Heart right ventricle (tissue), 16 donors: ENCODE measurements around the gene ERICH2. TPM values are rescaled to one million over a fixed set of nuclear protein-coding genes. Genes with fewer than 3 reads are reported as not detected.
A peak's percentile ranks its signal among the peaks of the same experiment; 100 is the strongest.

Experiments
- ATAC-seq, 8 donors: fragments of 200-7000 bp; cut with Tn5 transposase; one replicate each; pipeline ENCODE4 v1.9.1; 2020; ENCODE audit warnings: mild to moderate bottlenecking in 8 of 8, moderate library complexity in 8 of 8, moderate number of reproducible peaks in 1 of 8
- DNase-seq, 2 donors: peaks; one replicate each; pipeline ENCODE4 v3.0.0-alpha.2; 2020
- H3K27ac ChIP-seq, 10 donors: fragments of 200-600 bp; sonication (generic) in 2 of 10; one replicate each; pipeline versions ENCODE4 v1.5.0 to v1.8.0; 2020 to 2022; ENCODE audit warnings: mild to moderate bottlenecking in 3 of 10
- H3K27me3 ChIP-seq, 7 donors: fragments of 200-600 bp; one replicate each; pipeline ENCODE4 v1.8.0; 2021 to 2022; ENCODE audit warnings: mild to moderate bottlenecking in 2 of 7
- H3K36me3 ChIP-seq, 9 donors: fragments of 200-600 bp; sonication (generic) in 1 of 9; one replicate each; pipeline versions ENCODE4 v1.5.0 to v1.8.0; 2020 to 2022; ENCODE audit warnings: mild to moderate bottlenecking in 2 of 9
- H3K4me1 ChIP-seq, 9 donors: fragments of 200-600 bp; sonication (generic) in 1 of 9; one replicate each; pipeline versions ENCODE4 v1.5.0 to v1.8.0; 2020 to 2022; ENCODE audit warnings: mild to moderate bottlenecking in 4 of 9
- H3K4me3 ChIP-seq, 10 donors: fragments of 200-600 bp; sonication (generic) in 2 of 10; one replicate each; pipeline versions ENCODE4 v1.5.0 to v1.8.0; 2020 to 2022; ENCODE audit warnings: mild to moderate bottlenecking in 7 of 10, moderate library complexity in 2 of 10
- H3K9me3 ChIP-seq, 11 donors: fragments of 200-600 bp in 10 of 11; sonication (generic) in 2 of 11; one replicate each; pipeline versions ENCODE4 v1.5.0 to v1.8.0; 2013 to 2022; ENCODE audit warnings: mild to moderate bottlenecking in 2 of 11, control low read depth in 1 of 11, moderate library complexity in 1 of 11
- CTCF ChIP-seq, 9 donors: fragments of 200-600 bp; sonication (generic) in 2 of 9; IDR thresholded peaks; one replicate each; pipeline versions ENCODE4 v1.5.0 to v1.8.0; 2021 to 2022; ENCODE audit warnings: antibody characterized with exemption in 9 of 9, mild to moderate bottlenecking in 5 of 9, moderate library complexity in 1 of 9
- WGBS, 2 donors: extraction: QIAGEN DNeasy Blood & Tissue Kit; methylation state at CpG; one replicate each; pipeline ENCODE4 v1.1.7; 2013; ENCODE audit warnings: inconsistent platforms in 1 of 2; 5-methylcytosine and 5-hydroxymethylcytosine counted together
- intact Hi-C, 10 donors: fragments of 100-400 bp; cut with DNase I; formaldehyde crosslinking; loops; one replicate each; pipeline versions ENCODE4 v1.11.1 to v1.14.2; 2022
- polyA plus RNA-seq, 2 donors: library from polyadenylated mRNA; stranded (reverse); fragments of 200-250 nt; gene quantifications; one replicate each; pipeline ENCODE4 v1.2.3, GENCODE V29; 2013
- total RNA-seq, 10 donors: library from RNA; stranded (reverse); fragmentation: NEBNext Ultra II Directional in 3 of 10; extraction: Animal tissue kit (Norgen Biotek cat#: 25700) in 3 of 10; gene quantifications; one replicate each; pipeline versions ENCODE4 v1.2.1 to v1.2.4, GENCODE V29; 2021 to 2023
- donor health status: Arrhythmogenic right ventricular cardiomyopathy.
- donor health status: ischemic (EF 13 %, LVEDD 7.1; RV severe dilation, severe dysfunction).
- donor health status: healthy with polysubstance abuse.
- donor health status: DM: no; HTN: yes; CAD: no.
- donor health status: DM: no; HTN: no; CAD: no.
- donor health status: ischemic (EF 25% LVEDD 6.9; RV normal size, moderate dysfunction).
- donor health status: ischemic (EF 25% LVEDD 5.7; RV mildly dilated, moderate dysfunction).
- donor health status: healthy.
- donor health status: DM: yes; HTN: yes; CAD: no.
- donor health status: Ischemic cardiomyopathy.
- donor health status: ischemic (EF 35%, LVEDD 5.7; RV mildly dilated, moderate dysfunction).
- donor health status: nonischemic (EF 11% LVEDD 7.7; RV severe dilation, severe dysfunction).
- donor health status: DM: yes; HTN: yes; CAD: no.
- donor health status: PGD.
- donor health status: ischemic (EF 29% LVEDD 5.4; RV normal size, mild dysfunction).
- donor health status: nonischemic (EF 23%, LVEDD 6.1; RV moderate dilation, normal function).

Gene ERICH2
- total and polyA plus RNA-seq, 12 donors, result 0.45 to 2.3 (median 1.3) TPM

GRCh38 chr2:170831115-170831514 is 60.9 kb downstream of the ERICH2 start:
- Histone ChIP-seq H3K9me3 (no peaks in the 10 kb centered on the region), H3K27ac (no peak overlapping the region), H3K4me1 (no peaks in the 10 kb centered on the region), H3K27me3 (peaks cover 0 to 55% (median 25%) of the 10 kb centered on the region in 7 donors), H3K36me3 (no peaks in the 10 kb centered on the region), H3K4me3 (no peak overlapping the region)
- TF ChIP-seq CTCF (IDR thresholded peaks at IDR 0.05), result no peak
- 92 to 96% methylated on average over 4 of the region's 4 CpGs for WGBS, 2 donors
- intact Hi-C loops, result no loop called here
- DNase-seq (no peak), ATAC-seq (no peak)

GRCh38 chr2:170836027-170836426 is 65.8 kb downstream of the ERICH2 start:
- ATAC-seq, result peak in 2 of 8 donors; percentile 30 to 44

GRCh38 chr2:170840717-170841210 is 70.6 kb downstream of the ERICH2 start:
- no peak for DNase-seq
- H3K9me3 ChIP-seq, result no peaks in the 10 kb centered on the region
- no peaks in the 10 kb centered on the region for H3K36me3 ChIP-seq
- intact Hi-C loops, result no loop called here
- H3K4me1 ChIP-seq, result no peaks in the 10 kb centered on the region
- WGBS, 2 donors, result 78 to 88% methylated on average over 4 of the region's 4 CpGs
- peaks cover 0 to 44% (median 24%) of the 10 kb centered on the region in 7 donors for H3K27me3 ChIP-seq
- ATAC-seq, result no peak
- no peak overlapping the region for H3K4me3 ChIP-seq
- H3K27ac ChIP-seq, result no peak overlapping the region
- no peak for TF ChIP-seq CTCF (IDR thresholded peaks at IDR 0.05)

More at GRCh38 chr2:170836027-170836426, 65.8 kb downstream of the ERICH2 start:
- H3K4me1 ChIP-seq, result no peaks in the 10 kb centered on the region
- no peak for TF ChIP-seq CTCF (IDR thresholded peaks at IDR 0.05)
- no peak overlapping the region for H3K27ac ChIP-seq
- H3K4me3 ChIP-seq, result no peak overlapping the region
- H3K36me3 ChIP-seq, result no peaks in the 10 kb centered on the region
- H3K9me3 ChIP-seq, result no peaks in the 10 kb centered on the region
- intact Hi-C loops, result no loop called here
- peaks cover 0 to 43% (median 18%) of the 10 kb centered on the region in 7 donors for H3K27me3 ChIP-seq
- 12 to 20% methylated on average over 5 of the region's 5 CpGs for WGBS, 2 donors
- no peak for DNase-seq

- TF ChIP-seq CTCF (IDR thresholded peaks at IDR 0.05), result no peak
- H3K27me3 ChIP-seq, result peaks cover 0 to 24% (median 21%) of the 10 kb centered on the region in 7 donors
- H3K27ac ChIP-seq, result no peak overlapping the region
- WGBS, 2 donors, result 70 to 80% methylated on average over 2 of the region's 2 CpGs
- no peaks in the 10 kb centered on the region for H3K4me1 ChIP-seq
- no peak for DNase-seq
- no peak overlapping the region for H3K4me3 ChIP-seq
- no peaks in the 10 kb centered on the region for H3K9me3 ChIP-seq
- intact Hi-C loops, result no loop called here
- no peaks in the 10 kb centered on the region for H3K36me3 ChIP-seq
- ATAC-seq, result no peak
These were observed 72.6 kb downstream of the ERICH2 start for GRCh38 chr2:170842785-170843184.
